ENCODE results near the gene CUL9.

Gene CUL9

GRCh38 chr6:43241446-43241845, 59.5 kb downstream of the CUL9 start:
- Histone ChIP-seq H3K36me3 (ENCODE audit: insufficient read depth, low read length) (no peaks in the 10 kb centered on the region), H3K9ac (ENCODE audit: low read depth, low read length) (no peak overlapping the region), H3K4me1 (ENCODE audit: insufficient read depth, low read length) (no peaks in the 10 kb centered on the region), H3K9me3 (ENCODE audit: control insufficient read depth, insufficient read depth, low read length) (no peaks in the 10 kb centered on the region)

GRCh38 chr6:43242908-43243663, 61.1 kb downstream of the CUL9 start, which contains the start of gene TTBK1:
Gene TTBK1, plus strand, starts transcription at chr6:43243481. Its CDS starts 3,180 bp downstream, at chr6:43246661.
- no peaks in the 10 kb centered on the region for H3K9me3 ChIP-seq (ENCODE audit: control insufficient read depth, insufficient read depth, low read length)
- H3K36me3 ChIP-seq (ENCODE audit: insufficient read depth, low read length), result no peaks in the 10 kb centered on the region
- no peak within 1 kb of the TSS for H3K9ac ChIP-seq (ENCODE audit: low read depth, low read length)
- no peaks in the 10 kb centered on the region for H3K4me1 ChIP-seq (ENCODE audit: insufficient read depth, low read length)

GRCh38 chr6:43243664-43244321, 61.8 kb downstream of the CUL9 start:
- Histone ChIP-seq H3K9ac (ENCODE audit: low read depth, low read length) (no peak overlapping the region), H3K4me1 (ENCODE audit: insufficient read depth, low read length) (no peaks in the 10 kb centered on the region), H3K36me3 (ENCODE audit: insufficient read depth, low read length) (no peaks in the 10 kb centered on the region), H3K9me3 (ENCODE audit: control insufficient read depth, insufficient read depth, low read length) (no peaks in the 10 kb centered on the region)

- peak overlapping the region; percentile 69 for H3K9ac ChIP-seq (ENCODE audit: low read depth, low read length)
- peaks cover 8% of the 10 kb centered on the region; the same call in 1 of the 2 replicates for H3K4me1 ChIP-seq (ENCODE audit: insufficient read depth, low read length)
- H3K9me3 ChIP-seq (ENCODE audit: control insufficient read depth, insufficient read depth, low read length), result no peaks in the 10 kb centered on the region
- H3K36me3 ChIP-seq (ENCODE audit: insufficient read depth, low read length), result no peaks in the 10 kb centered on the region
Observed at GRCh38 chr6:43246301-43247113, 64.5 kb downstream of the CUL9 start.

GRCh38 chr6:43247114-43247999, 65.4 kb downstream of the CUL9 start:
- Histone ChIP-seq H3K9ac (ENCODE audit: low read depth, low read length) (peak overlapping the region; percentile 69), H3K36me3 (ENCODE audit: insufficient read depth, low read length) (no peaks in the 10 kb centered on the region), H3K9me3 (ENCODE audit: control insufficient read depth, insufficient read depth, low read length) (no peaks in the 10 kb centered on the region), H3K4me1 (ENCODE audit: insufficient read depth, low read length) (peaks cover 11% of the 10 kb centered on the region; the same call in 1 of the 2 replicates)

- H3K9me3 ChIP-seq (ENCODE audit: control insufficient read depth, insufficient read depth, low read length), result no peaks in the 10 kb centered on the region
- H3K9ac ChIP-seq (ENCODE audit: low read depth, low read length), result peak overlapping the region; percentile 69; the same call in 1 of the 2 replicates
- H3K4me1 ChIP-seq (ENCODE audit: insufficient read depth, low read length), result peaks cover 11% of the 10 kb centered on the region; the same call in 1 of the 2 replicates
- no peaks in the 10 kb centered on the region for H3K36me3 ChIP-seq (ENCODE audit: insufficient read depth, low read length)
Observed at GRCh38 chr6:43248101-43248500, 66.1 kb downstream of the CUL9 start.

- Histone ChIP-seq H3K9ac (ENCODE audit: low read depth, low read length) (no peak overlapping the region), H3K4me1 (ENCODE audit: insufficient read depth, low read length) (peaks cover 11% of the 10 kb centered on the region; the same call in 1 of the 2 replicates), H3K36me3 (ENCODE audit: insufficient read depth, low read length) (no peaks in the 10 kb centered on the region), H3K9me3 (ENCODE audit: control insufficient read depth, insufficient read depth, low read length) (no peaks in the 10 kb centered on the region)
Observed at GRCh38 chr6:43248791-43249190, 66.8 kb downstream of the CUL9 start.

GRCh38 chr6:43250992-43251373, 69.0 kb downstream of the CUL9 start:
- Histone ChIP-seq H3K9me3 (ENCODE audit: control insufficient read depth, insufficient read depth, low read length) (no peaks in the 10 kb centered on the region), H3K4me1 (ENCODE audit: insufficient read depth, low read length) (peaks cover 11% of the 10 kb centered on the region; the same call in 1 of the 2 replicates), H3K9ac (ENCODE audit: low read depth, low read length) (peak overlapping the region; percentile 29; the same call in 1 of the 2 replicates), H3K36me3 (ENCODE audit: insufficient read depth, low read length) (no peaks in the 10 kb centered on the region)

- Histone ChIP-seq H3K9me3 (ENCODE audit: control insufficient read depth, insufficient read depth, low read length) (no peaks in the 10 kb centered on the region), H3K9ac (ENCODE audit: low read depth, low read length) (no peak overlapping the region), H3K4me1 (ENCODE audit: insufficient read depth, low read length) (peaks cover 16% of the 10 kb centered on the region; the same call in 1 of the 2 replicates), H3K36me3 (ENCODE audit: insufficient read depth, low read length) (no peaks in the 10 kb centered on the region)
Observed at GRCh38 chr6:43253401-43253800, 71.4 kb downstream of the CUL9 start.

- no peaks in the 10 kb centered on the region for H3K36me3 ChIP-seq (ENCODE audit: insufficient read depth, low read length)
- peaks cover 16% of the 10 kb centered on the region; the same call in 1 of the 2 replicates for H3K4me1 ChIP-seq (ENCODE audit: insufficient read depth, low read length)
- H3K9ac ChIP-seq (ENCODE audit: low read depth, low read length), result no peak overlapping the region
- H3K9me3 ChIP-seq (ENCODE audit: control insufficient read depth, insufficient read depth, low read length), result no peaks in the 10 kb centered on the region
Observed at GRCh38 chr6:43254138-43254817, 72.3 kb downstream of the CUL9 start.

- Histone ChIP-seq H3K4me1 (ENCODE audit: insufficient read depth, low read length) (peaks cover 16% of the 10 kb centered on the region; the same call in 1 of the 2 replicates), H3K36me3 (ENCODE audit: insufficient read depth, low read length) (no peaks in the 10 kb centered on the region), H3K9ac (ENCODE audit: low read depth, low read length) (no peak overlapping the region), H3K9me3 (ENCODE audit: control insufficient read depth, insufficient read depth, low read length) (no peaks in the 10 kb centered on the region)
Observed at GRCh38 chr6:43254846-43255245, 72.8 kb downstream of the CUL9 start.

GRCh38 chr6:43255408-43256054, 73.5 kb downstream of the CUL9 start:
- no peaks in the 10 kb centered on the region for H3K36me3 ChIP-seq (ENCODE audit: insufficient read depth, low read length)
- no peak overlapping the region for H3K9ac ChIP-seq (ENCODE audit: low read depth, low read length)
- H3K4me1 ChIP-seq (ENCODE audit: insufficient read depth, low read length), result peaks cover 16% of the 10 kb centered on the region; the same call in 1 of the 2 replicates
- no peaks in the 10 kb centered on the region for H3K9me3 ChIP-seq (ENCODE audit: control insufficient read depth, insufficient read depth, low read length)

All from ES-I3 (cell line).